ENCODE data around the gene PRAMEF13.
"Not testable (repeated sequence)": the region's sequence is repeated elsewhere in the genome, so short reads cannot be mapped to it uniquely, and the experiment has no call there.

PRAMEF13 gene, protein sequence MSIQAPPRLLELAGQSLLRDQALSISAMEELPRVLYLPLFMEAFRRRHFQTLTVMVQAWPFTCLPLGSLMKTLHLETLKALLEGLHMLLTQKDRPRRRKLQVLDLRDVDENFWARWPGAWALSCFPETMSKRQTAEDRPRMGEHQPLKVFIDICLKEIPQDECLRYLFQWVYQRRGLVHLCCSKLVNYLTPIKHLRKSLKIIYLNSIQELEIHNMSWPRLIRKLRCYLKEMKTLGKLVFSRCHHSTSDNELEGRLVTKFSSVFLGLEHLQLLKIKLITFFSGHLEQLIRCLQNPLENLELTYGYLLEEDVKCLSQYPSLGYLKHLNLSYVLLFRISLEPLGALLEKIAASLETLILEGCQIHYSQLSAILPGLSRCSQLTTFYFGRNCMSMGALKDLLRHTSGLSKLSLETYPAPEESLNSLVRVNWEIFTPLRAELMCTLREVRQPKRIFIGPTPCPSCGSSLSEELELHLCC

DNA sequence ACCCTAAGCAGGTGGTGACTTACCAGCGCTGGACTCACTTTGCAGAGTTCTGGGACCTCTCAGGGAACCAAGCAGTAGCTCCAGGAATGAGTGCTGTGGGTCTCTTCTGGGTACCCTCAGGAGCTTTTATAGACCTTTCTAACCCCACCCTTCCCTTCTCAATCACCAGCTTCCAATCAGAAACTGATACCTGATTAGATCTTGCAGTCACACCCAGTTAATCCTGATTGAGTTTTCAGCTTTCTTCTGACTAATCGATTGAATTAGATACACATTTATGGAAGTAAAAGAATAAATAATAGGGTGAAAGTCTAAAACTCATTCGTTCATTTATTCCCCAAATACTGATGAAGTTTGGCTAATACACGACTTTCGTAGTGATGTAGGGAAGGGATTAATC, at the start of gene PRAMEF13:
TSS of gene PRAMEF13 (minus strand) at position 101 of the 400 bp plus-strand sequence. CDS start 1,820 bp downstream, outside the sequence.
- not testable (repeated sequence) for DNase-seq

DNA sequence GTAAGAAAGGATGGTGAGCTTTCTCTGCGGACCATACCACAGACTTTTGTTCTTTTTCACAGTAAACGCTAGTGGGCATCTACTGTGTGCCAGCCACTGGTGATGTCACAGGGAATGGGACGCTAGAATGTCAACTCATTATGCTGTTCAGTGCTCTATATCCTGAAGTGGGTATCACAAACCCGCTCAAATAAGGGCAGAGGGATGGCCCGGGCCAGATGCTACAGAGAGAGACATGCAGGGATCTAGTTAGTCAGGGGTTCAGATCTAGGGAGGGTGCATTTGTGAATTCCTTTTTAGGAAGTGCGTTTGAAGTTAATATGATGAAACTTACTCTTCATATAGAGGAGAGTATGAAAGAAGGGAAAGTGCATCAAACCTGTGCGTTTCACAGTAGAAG, 45.9 kb upstream of the PRAMEF13 start:
- DNase-seq = not testable (repeated sequence)

DNA sequence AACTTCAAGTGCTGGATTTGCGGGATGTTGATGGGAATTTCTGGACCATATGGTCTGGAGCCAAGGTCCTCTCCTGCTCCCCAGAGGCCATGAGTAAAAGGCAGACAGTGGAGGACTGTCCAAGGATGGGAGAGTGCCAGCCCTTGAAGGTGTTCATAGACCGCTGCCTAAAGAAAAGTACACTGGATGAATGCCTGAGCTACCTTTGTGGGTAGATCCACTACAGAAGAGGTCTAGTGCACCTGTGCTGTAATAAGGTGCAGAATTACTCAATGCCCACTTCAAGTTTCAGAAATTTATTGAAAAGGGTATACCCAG, 45.3 kb upstream of the PRAMEF13 start:
- not testable (repeated sequence) for DNase-seq

DNA sequence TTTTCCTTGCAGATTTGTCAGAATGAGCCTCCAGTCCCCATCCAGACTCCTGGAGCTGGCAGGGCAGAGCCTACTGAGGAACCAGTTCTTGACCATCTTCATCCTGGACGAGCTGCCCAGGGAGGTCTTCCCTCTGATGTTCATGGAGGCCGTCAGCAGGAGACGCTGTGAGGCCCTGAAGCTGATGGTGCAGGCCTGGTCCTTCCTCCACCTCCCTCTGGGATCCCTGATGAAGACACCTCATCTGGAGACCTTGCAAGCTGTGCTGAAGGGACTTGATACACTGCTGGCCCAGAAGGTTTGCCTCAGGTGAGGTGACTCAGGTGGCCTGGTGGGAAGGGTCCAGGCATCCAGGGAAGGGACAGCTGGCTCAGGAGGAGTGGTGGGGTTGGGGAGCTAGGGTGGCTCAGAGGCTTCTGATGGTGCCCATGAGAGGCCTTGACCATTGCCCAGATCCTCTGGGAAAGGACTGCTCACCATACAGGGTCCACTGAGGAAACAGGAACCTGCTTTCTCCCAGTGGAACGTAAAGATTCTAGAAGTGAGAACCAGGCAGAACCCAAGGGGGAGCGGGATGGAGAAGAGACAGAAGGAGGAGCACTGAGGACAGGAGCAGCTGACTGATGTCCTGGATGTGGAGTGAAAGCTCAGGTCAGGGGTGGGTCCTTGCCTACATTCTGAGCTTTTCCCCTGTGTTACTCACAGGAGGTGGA, 44.8 kb upstream of the PRAMEF13 start:
- DNase-seq = not testable (repeated sequence)

DNA sequence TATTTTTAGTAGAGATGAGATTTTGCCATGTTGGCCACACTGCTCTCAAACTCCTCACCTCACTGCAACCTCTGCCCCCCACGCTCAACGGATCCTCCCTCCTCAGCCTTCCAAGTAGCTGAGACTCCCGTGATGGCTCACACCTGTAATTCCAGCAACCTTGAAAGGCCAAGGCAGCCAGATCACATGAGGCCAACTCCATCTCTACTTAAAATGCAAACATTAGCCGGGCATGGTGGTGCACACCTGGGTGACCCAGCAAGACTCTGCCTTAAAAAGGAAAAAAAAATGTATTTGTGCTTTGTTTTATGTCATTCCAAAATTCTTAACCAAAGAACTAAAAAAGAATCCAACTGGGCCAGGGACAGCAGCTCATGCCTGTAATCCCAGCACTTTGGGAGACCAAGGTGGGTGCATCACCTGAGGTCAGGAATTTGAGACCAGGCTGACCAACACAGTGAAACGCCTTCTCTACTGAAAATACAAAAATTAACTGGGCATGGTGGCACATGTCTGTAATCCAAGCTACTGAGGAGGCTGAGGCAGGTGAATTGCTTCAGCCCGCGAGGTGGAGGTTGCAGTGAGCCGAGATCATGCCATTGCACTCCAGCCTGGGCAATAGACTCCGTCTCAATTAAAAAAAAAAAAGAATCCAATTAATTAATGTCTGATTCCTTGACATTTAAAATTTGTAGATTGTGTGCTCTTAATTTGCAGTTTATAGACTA, 42.5 kb upstream of the PRAMEF13 start:
- not testable (repeated sequence) for DNase-seq

DNA sequence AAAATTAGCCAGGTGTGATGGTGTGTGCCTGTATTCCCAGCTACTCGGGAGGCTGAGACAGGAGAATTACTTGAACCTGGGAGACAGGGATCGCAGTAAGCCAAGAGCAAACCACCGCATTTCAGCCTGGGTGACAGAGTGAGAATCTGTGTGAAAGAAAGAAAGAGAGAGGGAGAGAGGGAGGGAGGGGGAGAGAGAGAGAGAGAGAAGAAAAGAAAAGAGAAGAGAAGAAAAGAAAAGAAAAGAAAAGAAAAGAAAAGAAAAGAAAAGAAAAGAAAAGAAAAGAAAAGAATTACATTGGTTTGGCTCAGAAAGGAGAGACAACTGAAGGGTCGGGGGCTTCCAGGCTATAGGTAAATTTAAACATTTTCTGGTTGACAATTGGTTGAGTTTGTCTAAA, 38.4 kb upstream of the PRAMEF13 start:
- DNase-seq = not testable (repeated sequence)

DNA sequence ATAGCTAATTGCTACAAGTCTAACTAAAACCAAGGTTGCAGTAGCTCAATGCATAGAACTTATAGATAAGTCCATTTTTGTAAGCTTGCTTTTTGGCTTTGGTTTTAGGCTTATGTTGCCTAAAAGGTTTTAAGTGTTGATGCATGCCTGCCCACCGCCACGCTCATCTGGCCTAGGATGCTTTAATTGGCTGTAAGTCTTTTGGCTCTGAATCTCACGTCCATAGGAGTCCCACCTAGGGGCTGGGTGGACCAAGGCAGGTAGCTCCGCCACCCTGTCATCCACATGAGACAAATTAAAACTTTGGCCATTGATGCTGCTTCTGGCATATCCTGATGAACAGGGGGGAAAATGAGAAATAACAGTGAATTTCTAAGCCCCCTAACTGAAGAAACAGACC, 36.4 kb upstream of the PRAMEF13 start:
- DNase-seq = not testable (repeated sequence)

DNA sequence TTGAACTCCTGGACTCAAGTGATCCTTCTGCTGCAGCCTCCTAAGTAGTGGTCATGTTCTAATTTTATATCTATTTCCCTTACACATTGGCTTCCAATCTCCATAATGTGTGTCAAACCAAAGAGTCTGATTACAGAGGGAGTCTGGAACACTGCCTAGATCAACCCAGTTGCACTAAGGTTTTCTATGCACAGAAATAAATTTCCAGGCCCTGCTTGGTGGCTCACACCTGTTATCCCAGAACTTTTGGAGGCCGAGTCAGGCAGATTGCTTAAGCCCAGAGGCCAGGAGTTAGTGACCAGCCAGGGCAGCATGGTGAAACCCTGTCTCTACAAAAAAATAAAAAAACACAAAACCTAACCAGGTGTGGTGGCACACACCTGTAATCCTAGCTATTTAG, 32.8 kb upstream of the PRAMEF13 start:
- DNase-seq = not testable (repeated sequence)

DNA sequence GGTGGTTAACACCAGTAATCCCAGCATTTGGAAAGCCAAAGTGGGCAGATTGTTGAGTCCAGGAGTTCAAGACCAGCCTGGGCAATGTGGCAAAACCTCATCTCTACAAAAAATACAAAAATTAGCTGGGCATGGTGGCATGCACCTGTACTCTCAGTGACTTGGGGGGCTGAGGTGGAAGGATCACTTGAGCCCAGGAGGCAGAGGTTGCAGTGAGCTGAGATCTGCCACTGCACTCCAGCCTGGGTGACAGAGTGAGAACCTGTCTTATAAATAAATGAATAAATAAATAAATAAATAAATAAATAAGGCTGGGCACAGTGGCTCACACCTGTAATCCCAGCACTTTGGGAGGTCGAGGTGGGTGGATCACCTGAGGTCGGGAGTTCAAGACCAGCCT, 30.8 kb upstream of the PRAMEF13 start:
- DNase-seq = not testable (repeated sequence)

DNA sequence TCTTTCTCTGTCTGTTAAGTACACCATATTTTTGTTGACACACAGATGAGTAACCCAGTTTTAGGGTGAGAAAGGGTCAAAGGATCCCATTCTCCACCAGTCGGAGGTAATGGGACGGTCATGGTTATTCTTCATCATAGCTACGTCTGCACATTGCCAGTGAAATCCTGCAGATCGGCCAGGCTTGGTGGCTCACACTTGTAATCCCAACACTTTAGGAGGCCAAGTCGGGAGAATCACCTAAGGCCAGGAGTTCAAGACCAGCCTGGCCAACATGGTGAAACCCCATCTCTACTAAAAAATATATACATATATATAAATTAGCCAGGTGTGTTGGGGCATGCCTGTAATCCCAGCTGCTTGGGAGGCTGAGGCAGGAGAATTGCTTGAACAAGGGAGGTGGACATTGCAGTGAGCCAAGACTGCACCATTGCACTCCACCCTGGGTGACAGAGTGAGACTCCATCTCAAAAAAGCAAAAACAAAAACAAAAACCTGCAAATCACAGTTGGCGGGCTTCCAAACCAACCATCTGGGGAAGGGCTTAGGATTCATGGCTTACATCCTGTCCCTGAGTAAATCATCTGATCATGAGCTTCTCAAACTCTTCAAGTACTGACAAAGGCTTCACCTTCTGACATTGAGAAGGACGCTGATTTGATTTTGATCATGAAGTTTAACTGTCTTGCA, 30.0 kb upstream of the PRAMEF13 start:
- DNase-seq = not testable (repeated sequence)

DNA sequence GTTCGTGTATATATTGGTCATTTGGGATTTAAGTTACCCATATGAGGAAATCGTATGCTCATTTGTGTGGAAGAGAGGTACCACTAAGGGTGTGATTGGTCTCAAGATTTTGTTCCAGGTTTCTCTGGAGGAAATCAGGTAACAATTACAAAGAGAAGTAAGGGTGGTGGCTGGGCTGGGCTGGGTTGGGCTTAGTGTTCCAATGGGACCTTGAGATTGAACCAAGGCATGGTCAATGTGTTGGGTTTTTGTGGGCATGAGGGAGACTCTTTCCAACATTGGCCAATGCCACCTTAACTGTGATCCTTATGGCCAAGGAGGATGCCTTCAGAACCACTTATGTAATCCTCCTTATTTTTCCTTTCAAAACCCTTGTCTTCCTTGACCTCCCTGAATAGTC, 29.4 kb upstream of the PRAMEF13 start:
- not testable (repeated sequence) for DNase-seq

DNA sequence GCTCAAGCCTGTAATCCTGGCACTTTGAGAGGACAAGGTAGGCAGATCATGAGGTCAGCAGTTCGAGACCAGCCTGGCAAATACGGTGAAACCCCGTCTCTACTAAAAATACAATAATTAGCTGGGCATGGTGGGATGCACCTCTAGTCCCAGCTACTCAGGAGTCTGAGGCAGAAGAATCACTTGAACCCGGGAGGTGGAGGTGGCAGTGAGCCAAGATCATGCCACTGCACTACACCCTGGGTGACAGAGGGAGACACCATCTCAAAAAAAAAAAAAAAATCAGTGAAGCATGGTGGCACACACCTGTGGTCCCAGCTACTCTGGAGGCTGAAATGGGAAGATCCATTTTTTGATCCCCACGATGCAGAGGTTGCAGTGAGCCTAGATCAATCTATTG, 28.9 kb upstream of the PRAMEF13 start:
- not testable (repeated sequence) for DNase-seq

DNA sequence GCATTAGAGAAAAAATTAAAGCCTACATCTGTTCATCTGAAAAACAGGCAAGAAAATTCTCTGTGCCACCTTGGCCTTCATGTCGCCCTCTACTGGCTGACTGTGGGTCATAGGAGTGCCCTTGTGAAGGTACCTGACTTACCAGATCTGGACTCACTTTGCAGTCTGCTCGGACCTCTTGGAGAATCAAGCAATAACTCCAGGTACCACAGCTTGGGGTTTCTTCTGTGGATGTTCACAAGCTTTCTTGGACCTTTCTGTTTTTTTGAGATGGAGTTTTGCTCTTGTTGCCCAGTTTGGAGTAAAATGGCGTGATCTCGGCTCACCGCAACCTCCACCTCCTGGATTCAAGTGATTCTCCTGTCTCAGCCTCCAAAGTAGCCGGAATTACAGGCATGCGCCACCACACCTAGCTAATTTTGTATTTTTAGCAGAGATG, 27.2 kb upstream of the PRAMEF13 start:
- DNase-seq = peak in 1 of 3 experiments; percentile 54

DNA sequence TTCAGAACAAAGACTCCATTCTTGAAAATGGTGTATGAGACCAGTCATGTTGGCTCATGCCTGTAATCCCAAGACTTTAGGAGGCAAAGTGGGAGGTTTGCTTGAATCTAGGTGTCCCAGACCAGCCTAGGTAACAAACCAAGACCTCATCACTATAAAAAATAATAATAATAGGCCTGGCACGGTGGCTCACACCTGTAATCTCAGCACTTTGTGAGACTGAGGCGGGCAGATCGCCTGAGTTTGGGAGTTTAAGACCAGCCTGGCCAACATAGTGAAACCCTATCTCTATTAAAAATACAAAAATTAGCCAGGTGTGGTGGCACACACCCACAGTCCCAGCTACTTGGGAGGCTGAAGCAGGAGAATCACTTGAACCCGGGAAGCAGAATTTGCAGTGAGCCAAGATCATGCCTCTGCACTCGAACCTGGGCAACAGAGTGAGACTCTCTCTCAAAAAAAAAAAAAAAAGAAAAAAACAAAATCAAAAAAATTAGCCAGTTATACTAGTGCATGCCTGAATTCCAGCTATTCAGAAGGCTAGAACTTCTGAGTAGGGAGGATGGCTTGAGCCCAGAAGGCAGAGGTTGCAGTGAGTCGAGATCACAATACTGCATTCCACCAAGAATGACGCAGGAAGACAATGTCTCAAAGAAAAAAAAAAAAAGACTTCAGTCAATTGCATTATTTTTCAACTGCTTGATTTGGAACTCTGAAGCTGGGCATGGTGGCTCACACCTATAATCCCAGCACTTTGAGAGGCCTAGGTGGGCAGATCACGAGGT, 26.3 kb upstream of the PRAMEF13 start:
- DNase-seq = not testable (repeated sequence)

DNA sequence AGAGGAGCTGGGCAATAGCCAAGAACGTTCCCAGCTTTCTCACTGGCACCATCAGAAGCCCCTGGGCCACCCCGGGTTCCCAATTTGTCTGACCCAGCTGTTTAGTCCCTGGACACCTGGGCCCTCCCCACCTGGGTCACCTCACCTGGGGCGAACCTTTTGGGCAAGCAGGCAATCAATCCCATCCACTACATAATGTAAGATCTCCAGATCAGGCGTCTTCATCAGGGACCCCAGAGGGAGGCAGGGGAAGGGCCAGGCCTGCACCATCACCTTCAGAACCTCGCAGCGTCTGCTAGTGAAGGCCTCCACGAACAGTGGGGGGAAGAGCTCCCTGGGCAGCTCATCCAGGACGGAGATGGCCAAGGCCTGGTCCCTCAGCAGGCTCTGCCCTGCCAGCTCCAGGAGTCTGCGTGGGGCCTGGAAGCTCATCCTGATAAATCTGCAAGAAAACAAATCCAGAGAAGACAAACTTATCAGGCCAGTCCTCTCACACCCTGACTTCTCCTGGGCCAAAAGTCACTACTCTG, 24.5 kb upstream of the PRAMEF13 start, which contains the start of gene PRAMEF18:
TSS of gene PRAMEF18 (minus strand) at position 480 of the 530 bp plus-strand sequence. CDS start at position 432, 48 bp downstream.
- DNase-seq = not testable (repeated sequence)

DNA sequence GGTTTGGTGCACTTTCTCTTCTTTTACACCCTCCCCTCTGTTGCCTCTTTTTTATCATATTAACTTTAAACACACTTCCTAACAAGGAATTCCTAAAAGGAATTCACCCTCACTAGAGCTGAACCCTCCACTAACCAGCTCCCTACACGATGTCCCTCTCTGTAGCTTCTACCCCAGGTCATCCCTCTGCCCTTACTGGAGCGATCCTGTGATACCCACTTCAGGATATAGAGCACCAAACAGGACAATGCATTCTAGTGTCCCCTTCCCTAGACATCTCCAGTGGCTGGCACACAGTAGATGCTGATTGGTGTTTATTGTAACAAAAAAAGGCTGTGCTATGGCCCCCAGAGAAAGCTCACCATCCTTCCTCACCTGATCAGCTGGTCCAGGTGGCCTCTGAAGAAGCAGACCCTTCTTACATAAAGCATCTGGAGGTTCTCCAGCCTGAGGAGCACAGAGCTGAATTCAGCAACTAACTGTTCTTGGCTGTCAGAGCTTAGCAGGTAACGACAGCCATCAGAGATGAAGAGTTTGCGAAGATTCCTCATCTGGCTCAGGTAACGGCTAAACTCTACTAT, 23.4 kb upstream of the PRAMEF13 start:
- no peak for DNase-seq

DNA sequence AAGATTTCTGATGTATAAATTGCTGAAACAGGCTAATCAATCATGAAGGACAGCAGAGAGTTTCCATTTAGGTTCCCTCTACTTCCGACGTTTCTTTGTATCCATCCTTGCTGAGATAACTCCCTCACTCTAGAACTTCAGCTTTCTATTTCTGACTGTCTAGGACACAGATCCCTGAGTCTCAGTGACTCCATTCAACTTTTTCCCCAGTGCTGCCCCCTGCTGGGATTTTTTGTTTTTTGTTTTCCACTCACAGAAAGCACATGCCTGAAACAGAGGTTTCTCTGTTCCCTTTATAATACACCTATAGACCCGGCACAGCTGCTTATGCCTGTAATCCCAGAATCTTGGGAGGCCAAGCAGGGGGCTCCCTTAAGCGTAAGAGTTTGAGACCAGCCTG, 21.6 kb upstream of the PRAMEF13 start:
- DNase-seq = not testable (repeated sequence)

DNA sequence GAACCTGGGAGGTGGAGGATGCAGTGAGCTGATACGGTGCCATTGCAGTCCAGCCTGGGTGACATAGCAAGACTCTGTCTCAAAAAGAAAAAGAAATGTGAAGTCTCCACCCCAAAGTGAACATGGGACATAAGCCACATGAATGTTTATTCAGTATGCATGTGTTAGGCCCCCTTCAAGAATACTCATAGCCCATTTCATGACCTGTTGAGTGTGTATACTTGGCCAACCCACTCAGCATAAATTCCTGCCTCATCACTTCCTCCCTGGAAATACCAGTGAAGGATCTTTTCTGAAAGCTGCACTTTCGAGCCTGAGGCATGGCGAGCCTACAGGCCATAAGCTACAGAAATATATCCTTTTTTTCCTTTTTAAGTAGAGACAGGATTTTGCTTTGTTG, 18.0 kb upstream of the PRAMEF13 start:
- DNase-seq = not testable (repeated sequence)

DNA sequence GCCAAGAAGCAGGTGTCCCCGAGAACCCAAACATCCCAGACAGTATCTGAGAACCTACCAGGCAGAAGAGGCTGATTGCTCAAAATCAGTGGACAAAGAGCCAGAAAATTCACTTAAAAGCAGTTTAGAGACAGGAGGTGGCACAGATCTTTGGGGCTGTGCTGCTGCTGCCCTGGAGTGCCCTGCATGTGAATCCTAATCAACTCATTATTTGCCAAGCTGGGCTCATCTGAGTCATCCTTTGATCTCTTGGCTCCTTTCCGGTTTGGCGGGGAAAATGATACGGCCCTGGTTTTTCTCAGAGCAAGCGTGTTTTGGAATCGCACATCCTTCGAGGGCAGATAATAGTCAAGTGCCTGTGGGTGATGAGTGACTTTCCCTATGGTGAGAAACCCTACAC, 15.4 kb upstream of the PRAMEF13 start:
- DNase-seq = not testable (repeated sequence)

DNA sequence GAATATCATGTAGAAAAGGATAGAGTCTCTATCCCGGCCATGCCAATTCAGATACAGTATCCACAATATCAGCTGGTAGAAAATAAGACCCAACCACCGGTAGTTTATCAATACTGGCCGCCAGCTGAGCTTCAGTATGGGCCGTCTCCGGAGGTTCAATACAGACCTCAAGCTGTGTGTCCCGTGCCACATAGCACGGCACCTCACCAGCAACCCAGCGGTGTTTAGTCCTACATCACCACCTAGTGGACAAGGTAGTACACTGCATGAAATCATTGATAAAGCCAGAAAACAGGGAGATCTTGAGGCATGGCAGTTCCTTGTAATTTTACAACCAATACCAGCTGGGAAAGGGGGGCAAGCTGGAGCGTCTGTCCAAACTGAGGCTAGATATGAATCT, 7.5 kb upstream of the PRAMEF13 start:
- not testable (repeated sequence) for DNase-seq

DNA sequence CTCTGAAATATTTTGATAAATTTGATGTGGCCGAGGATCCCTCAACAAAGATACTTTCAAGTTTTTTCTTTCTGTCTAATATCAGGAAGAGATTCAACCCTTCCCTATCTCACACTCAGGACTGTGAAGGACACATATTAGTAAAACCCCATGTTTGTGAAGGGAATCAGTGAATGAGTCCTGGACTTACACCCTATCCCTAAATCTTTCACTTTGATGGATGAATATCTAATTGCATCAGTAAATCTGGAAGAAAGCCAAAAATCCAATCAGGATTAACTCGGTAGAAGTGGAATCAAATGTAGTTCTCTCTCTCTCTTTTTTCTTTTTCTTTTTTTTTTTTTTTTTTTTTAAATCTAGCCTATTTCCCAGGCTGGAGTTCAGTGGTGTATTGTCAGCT, 29.7 kb downstream of the PRAMEF13 start, which contains the start of gene PRAMEF9:
TSS of gene PRAMEF9 (plus strand) at position 301 of the 400 bp plus-strand sequence. CDS start 3,433 bp downstream, outside the sequence.
- DNase-seq = not testable (repeated sequence)
